SK-N-SH (cell line): ENCODE results near the gene REXO5.

Experiments used
- CHD2 ChIP-seq: fragments of 150-350 bp; IDR thresholded peaks from 2 replicates; pipeline ENCODE4 v1.6.1; 2018; ENCODE audit warnings: low read length; ENCODE audit not compliant: partially characterized antibody
- CTCF ChIP-seq: fragments of 200-600 bp; sonication (generic); IDR thresholded peaks from 2 replicates; pipeline ENCODE4 v1.6.1; 2017; ENCODE audit warnings: antibody characterized with exemption, mild to moderate bottlenecking, moderate library complexity
- MAX ChIP-seq: IDR thresholded peaks from 2 replicates; pipeline ENCODE4 v1.4.0; 2012; ENCODE audit warnings: low read depth
- POLR2AphosphoS5 ChIP-seq: IDR thresholded peaks from 2 replicates; pipeline ENCODE4 v1.6.1; 2012; ENCODE audit warnings: low read depth, low read length
- REST ChIP-seq: IDR thresholded peaks from 2 replicates; pipeline ENCODE4 v1.6.1; 2012; ENCODE audit warnings: mild to moderate bottlenecking, low read depth, low read length, moderate library complexity
- RXRA ChIP-seq: IDR thresholded peaks from 2 replicates; pipeline ENCODE4 v1.4.0; 2012; ENCODE audit warnings: low read depth, mild to moderate bottlenecking, borderline replicate concordance
- TAF1 ChIP-seq: IDR thresholded peaks from 2 replicates; pipeline ENCODE4 v1.6.1; 2012; ENCODE audit warnings: low read depth, mild to moderate bottlenecking, low read length, moderate library complexity, borderline replicate concordance
- TCF12 ChIP-seq: IDR thresholded peaks from 2 replicates; pipeline ENCODE4 v1.4.0; 2012
- TEAD4 ChIP-seq: IDR thresholded peaks from 2 replicates; pipeline ENCODE4 v1.4.0; 2012; ENCODE audit warnings: mild to moderate bottlenecking, borderline replicate concordance; ENCODE audit not compliant: insufficient read depth
- USF2 ChIP-seq: fragments of 150-350 bp; IDR thresholded peaks from 2 replicates; pipeline ENCODE4 v1.6.1; 2017; ENCODE audit warnings: antibody characterized with exemption, low read length, low read depth, borderline replicate concordance
- YY1 ChIP-seq: IDR thresholded peaks from 2 replicates; pipeline ENCODE4 v1.4.0; 2012; ENCODE audit warnings: low read depth, mild to moderate bottlenecking

- TF ChIP-seq CTCF = no peak
- TF ChIP-seq MAX = no peak
- no peak for TF ChIP-seq YY1
- TF ChIP-seq TEAD4 = no peak
- no peak for TF ChIP-seq TAF1
- TF ChIP-seq TCF12 = no peak
- no peak for TF ChIP-seq POLR2AphosphoS5
- TF ChIP-seq REST = no peak
- TF ChIP-seq USF2 = no peak
- TF ChIP-seq CHD2 = no peak
- no peak for TF ChIP-seq RXRA
These were observed 33.2 kb downstream of the REXO5 start for GRCh38 chr16:20839504-20839903.
